HG02642 (cell line): ENCODE data around the gene OAT.
"Not testable (repeated sequence)": the region's sequence is repeated elsewhere in the genome, so short reads cannot be mapped to it uniquely, and the experiment has no call there.

Experiments
- ATAC-seq: cut with Tn5 transposase; IDR thresholded peaks from one replicate; pipeline ENCODE4 v1.9.1; 2021; ENCODE audit warnings: mild to moderate bottlenecking; ENCODE audit not compliant: unreplicated experiment, poor library complexity

Gene OAT

GRCh38 chr10:124380256-124380995 lies 38.3 kb downstream of the OAT start:
- no peak for ATAC-seq

GRCh38 chr10:124379609-124380193 lies 39.0 kb downstream of the OAT start:
- ATAC-seq: no peak

- no peak for ATAC-seq
Measured at GRCh38 chr10:124378881-124379471, 39.7 kb downstream of the OAT start.

GRCh38 chr10:124378271-124378670 lies 40.5 kb downstream of the OAT start:
- ATAC-seq: no peak

GRCh38 chr10:124377101-124377500 lies 41.6 kb downstream of the OAT start:
- no peak for ATAC-seq

- no peak for ATAC-seq
Measured at GRCh38 chr10:124376411-124376810, 42.3 kb downstream of the OAT start.

GRCh38 chr10:124375691-124376090 lies 43.0 kb downstream of the OAT start:
- ATAC-seq: no peak

GRCh38 chr10:124375353-124375614 lies 43.4 kb downstream of the OAT start:
- no peak for ATAC-seq

- ATAC-seq: no peak
Measured at GRCh38 chr10:124374535-124375352, 44.0 kb downstream of the OAT start.

- no peak for ATAC-seq
Measured at GRCh38 chr10:124372899-124373298, 45.8 kb downstream of the OAT start.

GRCh38 chr10:124370426-124370825 lies 48.3 kb downstream of the OAT start:
- ATAC-seq: no peak

GRCh38 chr10:124369986-124370385 lies 48.7 kb downstream of the OAT start:
- ATAC-seq: no peak

- ATAC-seq: not testable (repeated sequence)
Measured at GRCh38 chr10:124369533-124369932, 49.2 kb downstream of the OAT start.

- no peak for ATAC-seq
Measured at GRCh38 chr10:124369066-124369465, 49.7 kb downstream of the OAT start.

- no peak for ATAC-seq
Measured at GRCh38 chr10:124367936-124368335, 50.8 kb downstream of the OAT start.

GRCh38 chr10:124367414-124367813 lies 51.3 kb downstream of the OAT start:
- ATAC-seq: no peak

GRCh38 chr10:124366825-124367224 lies 51.9 kb downstream of the OAT start:
- ATAC-seq: no peak

- no peak for ATAC-seq
Measured at GRCh38 chr10:124366343-124366742, 52.4 kb downstream of the OAT start.

GRCh38 chr10:124364674-124365073 lies 54.0 kb downstream of the OAT start:
- ATAC-seq: no peak

- ATAC-seq: no peak
Measured at GRCh38 chr10:124362568-124362967, 56.2 kb downstream of the OAT start.

- no peak for ATAC-seq
Measured at GRCh38 chr10:124359336-124359832, 59.3 kb downstream of the OAT start.
